GM06990 (cell line): ENCODE results near the gene SRRD.

Source experiments
- DNase-seq: peaks from one replicate; pipeline ENCODE4 v3.0.0-alpha.2; 2011; ENCODE audit not compliant: insufficient read length; ENCODE audit errors: extremely low read depth
- H3K27me3 ChIP-seq: replicated peaks from 2 replicates; pipeline ENCODE4 v1.6.0; 2011; ENCODE audit warnings: low read length; ENCODE audit not compliant: control insufficient read depth, insufficient read depth
- H3K36me3 ChIP-seq: 2 replicates; pipeline ENCODE4 v1.5.1; 2011; ENCODE audit warnings: low read length; ENCODE audit not compliant: control insufficient read depth, insufficient read depth
- H3K4me3 ChIP-seq: replicated peaks from 2 replicates; pipeline ENCODE4 v1.5.1; 2011; ENCODE audit warnings: low read depth, mild to moderate bottlenecking, control low read depth, low read length
- CTCF ChIP-seq: IDR thresholded peaks from 2 replicates; pipeline ENCODE4 v1.5.1; 2011; ENCODE audit warnings: low read length, control low read depth, mild to moderate bottlenecking, inconsistent platforms; ENCODE audit not compliant: insufficient read depth, poor library complexity, severe bottlenecking

The SRRD gene

DNA sequence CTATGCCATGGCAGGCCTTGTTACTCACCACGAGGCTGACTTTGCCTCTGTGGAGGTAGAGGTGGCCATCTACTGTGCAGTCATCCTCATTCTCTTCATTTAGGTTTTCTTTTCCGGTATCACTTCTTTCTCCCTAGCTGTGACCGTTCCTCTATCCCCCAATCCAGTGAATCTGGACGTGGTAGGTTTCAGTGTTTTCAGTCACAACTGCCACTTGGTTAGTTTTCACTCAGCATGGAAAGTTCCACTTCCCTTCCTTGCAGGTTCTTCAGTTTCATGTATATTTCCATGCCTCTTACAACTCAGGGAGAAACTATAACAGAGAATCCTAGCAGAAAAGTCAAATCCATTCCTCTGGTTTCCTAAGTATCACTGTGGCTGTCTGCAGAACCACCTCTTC is 2.0 kb upstream of the SRRD start:
- Histone ChIP-seq H3K4me3 (no peak overlapping the region), H3K27me3 (no peaks in the 10 kb centered on the region), H3K36me3 (no peaks in the 10 kb centered on the region)
- DNase-seq, result no peak
- no peak for TF ChIP-seq CTCF

DNA sequence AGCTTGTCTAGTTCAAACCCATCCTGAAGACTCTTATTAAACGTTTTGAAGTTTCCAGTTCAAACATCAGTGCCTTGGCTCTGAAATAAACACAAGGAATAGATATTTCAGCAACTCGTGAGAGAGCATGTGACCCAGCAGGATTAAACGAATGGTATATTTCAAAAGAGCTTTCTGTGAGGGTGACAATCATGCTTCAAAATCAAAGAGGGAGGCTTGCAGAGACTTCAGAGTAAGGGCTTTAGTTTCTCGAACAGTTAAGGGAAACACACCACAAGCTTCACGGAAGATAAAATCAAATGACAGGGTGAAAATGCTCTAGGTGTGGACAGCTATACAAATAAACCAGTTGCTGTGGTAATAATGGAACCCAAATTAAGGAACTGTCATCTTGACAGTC is 1.5 kb upstream of the SRRD start:
- Histone ChIP-seq H3K4me3 (no peak overlapping the region), H3K36me3 (no peaks in the 10 kb centered on the region), H3K27me3 (no peaks in the 10 kb centered on the region)
- TF ChIP-seq CTCF, result no peak
- DNase-seq, result no peak

DNA sequence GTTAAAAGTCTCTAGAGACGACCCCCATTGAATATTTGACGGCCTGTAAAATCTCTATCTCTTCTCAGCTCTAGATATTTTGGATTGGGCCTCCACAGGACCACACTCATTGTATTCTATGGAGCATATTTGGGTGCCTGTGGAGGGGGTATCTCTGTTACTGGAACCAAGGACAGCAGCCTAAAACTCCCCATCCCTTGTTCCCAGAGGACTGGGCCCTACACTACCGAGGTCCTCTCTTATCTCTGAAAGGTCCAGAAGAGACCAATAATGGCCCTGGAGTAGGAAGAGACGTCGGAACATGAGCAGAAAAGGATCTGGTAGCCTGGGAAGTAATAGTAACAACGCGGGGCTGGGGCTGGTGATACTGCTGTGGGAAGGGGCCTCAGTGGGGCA is 636 bp upstream of the SRRD start:
- Histone ChIP-seq H3K4me3 (peak overlapping the region; percentile 93), H3K27me3 (no peaks in the 10 kb centered on the region), H3K36me3 (peaks cover 4% of the 10 kb centered on the region; the same call in 1 of the 2 replicates)
- no peak for TF ChIP-seq CTCF
- DNase-seq, result no peak

GRCh38 chr22:26484360-26484706 is 656 bp downstream of the SRRD start:
- H3K4me3 ChIP-seq, result peak overlapping the region; percentile 93
- H3K27me3 ChIP-seq, result no peaks in the 10 kb centered on the region
- peaks cover 9% of the 10 kb centered on the region for H3K36me3 ChIP-seq
- no peak for TF ChIP-seq CTCF
- DNase-seq, result no peak

GRCh38 chr22:26485013-26485412 is 1.3 kb downstream of the SRRD start:
- Histone ChIP-seq H3K27me3 (no peaks in the 10 kb centered on the region), H3K36me3 (peaks cover 13% of the 10 kb centered on the region), H3K4me3 (peak overlapping the region; percentile 93)
- DNase-seq, result no peak
- no peak for TF ChIP-seq CTCF

GRCh38 chr22:26485806-26486390 is 2.2 kb downstream of the SRRD start:
- H3K36me3 ChIP-seq, result peaks cover 15% of the 10 kb centered on the region
- TF ChIP-seq CTCF, result no peak
- no peak for DNase-seq
- no peaks in the 10 kb centered on the region for H3K27me3 ChIP-seq
- H3K4me3 ChIP-seq, result no peak overlapping the region
